Sigmoid colon (tissue), 4 donors: ENCODE results near the gene GLDC.

Experiments used
- CTCF ChIP-seq, 4 experiments: fragments of 450-650 bp in 3 of 4; fragments of 200-600 bp in 1 of 4; IDR thresholded peaks; one replicate each; pipeline ENCODE4 v1.5.1; 2016 to 2019; ENCODE audit warnings: antibody characterized with exemption in 4 of 4, mild to moderate bottlenecking in 3 of 4, moderate library complexity in 2 of 4
- EP300 ChIP-seq, 4 donors: sonication (generic); formaldehyde crosslinking; IDR thresholded peaks; one replicate each; pipeline ENCODE4 v1.6.1; 2017; ENCODE audit warnings: antibody characterized with exemption in 4 of 4
- POLR2A ChIP-seq, 2 donors: fragments of 450-650 bp; IDR thresholded peaks; one replicate each; pipeline ENCODE4 v1.6.1; 2016; ENCODE audit warnings: antibody characterized with exemption in 2 of 2, mild to moderate bottlenecking in 2 of 2, moderate library complexity in 2 of 2
- POLR2AphosphoS5 ChIP-seq, 4 donors: sonication (generic); formaldehyde crosslinking; IDR thresholded peaks; one replicate each; pipeline ENCODE4 v1.6.1; 2017; ENCODE audit warnings: antibody characterized with exemption in 4 of 4

DNA sequence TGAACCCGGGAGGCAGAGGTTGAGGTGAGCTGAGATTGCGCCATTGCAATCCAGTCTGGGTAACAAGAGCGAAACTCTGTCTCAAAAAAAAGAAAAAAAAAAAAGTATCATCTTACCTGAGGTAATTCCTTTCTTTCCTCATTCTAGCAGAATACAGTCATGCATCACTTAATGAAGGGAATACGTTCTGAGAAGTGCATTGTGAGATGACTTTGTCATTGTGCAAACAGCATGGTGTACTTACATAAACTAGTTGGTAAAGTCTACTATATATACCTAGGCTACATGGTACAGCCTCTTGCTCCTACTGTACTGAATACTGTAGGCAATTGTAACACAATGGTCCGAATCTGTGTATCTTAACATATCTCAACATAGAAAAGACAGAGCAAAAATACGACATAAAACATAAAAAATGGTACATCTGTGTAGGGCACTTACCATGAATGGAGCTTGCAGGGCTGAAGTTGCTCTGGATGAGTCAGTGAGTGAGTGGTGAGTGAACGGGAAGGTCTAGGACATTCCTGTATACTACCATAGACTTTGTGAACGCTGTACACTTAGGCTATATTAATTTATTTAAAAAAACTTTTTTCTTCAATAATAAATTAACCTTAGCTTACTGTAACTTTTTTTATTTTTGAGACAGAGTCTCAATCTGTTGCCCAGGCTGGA lies 100.4 kb downstream of the GLDC start:
- TF ChIP-seq CTCF (IDR thresholded peaks at IDR 0.05) (no peak), POLR2AphosphoS5 (IDR thresholded peaks at IDR 0.05) (no peak), EP300 (IDR thresholded peaks at IDR 0.05) (no peak), POLR2A (IDR thresholded peaks at IDR 0.05) (no peak)
